ENCODE results near the gene SPATA31C1.

DNA sequence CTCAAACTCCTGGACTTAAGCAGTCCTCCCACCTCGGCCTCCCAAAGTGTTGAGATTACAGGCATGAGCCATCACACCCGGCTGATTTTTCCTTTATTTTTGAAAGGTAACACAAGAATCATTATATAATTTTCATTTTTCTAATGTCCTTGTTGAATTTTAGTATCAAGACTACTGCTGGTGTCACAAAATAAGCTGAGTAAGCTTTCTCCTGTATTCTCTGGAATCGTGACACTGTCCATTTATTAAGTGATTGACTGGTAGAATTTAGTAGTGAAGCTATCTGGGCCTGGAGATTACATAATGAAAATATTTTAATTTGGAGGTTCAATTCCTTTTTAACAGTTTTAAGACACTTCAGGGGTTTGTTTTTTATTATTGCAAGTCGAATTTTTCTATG is 47.1 kb downstream of the SPATA31C1 start:
- TF ChIP-seq CTCF (IDR thresholded peaks at IDR 0.05; ENCODE audit: borderline replicate concordance, extremely low read depth, low read length, poor library complexity, severe bottlenecking) (no peak), EZH2 (IDR thresholded peaks at IDR 0.05; ENCODE audit: borderline replicate concordance, low read depth, low read length, severe bottlenecking) (no peak)
